HepG2 (cell line): ENCODE results near the gene DPCD.

Source experiments
- CTCF ChIP-seq: sonication (generic); formaldehyde crosslinking; IDR thresholded peaks from 2 replicates; pipeline ENCODE4 v1.5.0; 2020; ENCODE audit warnings: mild to moderate bottlenecking, missing genetic modification reagents, moderate library complexity
- GTF2F1 ChIP-seq: fragments of 150-350 bp; IDR thresholded peaks from 2 replicates; pipeline ENCODE4 v1.6.1; 2014; ENCODE audit warnings: low read length
- POLR2A ChIP-seq, 2 experiments: IDR thresholded peaks; 2 replicates each; pipeline ENCODE4 v1.6.1; 2011; ENCODE audit warnings: low read depth in 2 of 2, low read length in 2 of 2, mild to moderate bottlenecking in 1 of 2, moderate library complexity in 1 of 2; ENCODE audit not compliant: insufficient read depth in 1 of 2
- RELA ChIP-seq: sonication (generic); formaldehyde crosslinking; IDR thresholded peaks from 2 replicates; pipeline ENCODE4 v1.4.0; 2020; ENCODE audit warnings: missing genetic modification reagents
- RFX1 ChIP-seq: fragments of 450-650 bp; IDR thresholded peaks from 2 replicates; pipeline ENCODE4 v1.6.1; 2017
- ZNF329 ChIP-seq: sonication (generic); formaldehyde crosslinking; IDR thresholded peaks from 2 replicates; pipeline ENCODE4 v1.9.0; 2021; ENCODE audit warnings: low read depth, mild to moderate bottlenecking, missing genetic modification reagents
- ZNF343 ChIP-seq: sonication (generic); formaldehyde crosslinking; IDR thresholded peaks from 2 replicates; pipeline ENCODE4 v1.4.0; 2020; ENCODE audit warnings: mild to moderate bottlenecking, missing genetic modification reagents

- TF ChIP-seq ZNF343 (CRISPR knock-in tag), result no peak
- no peak for TF ChIP-seq RELA
- no peak for TF ChIP-seq CTCF (CRISPR knock-in tag)
- TF ChIP-seq POLR2A (IDR thresholded peaks at IDR 0.05; ENCODE audit: insufficient read depth in 1 of 2, low read depth in 2 of 2, low read length in 2 of 2), result no peak
- TF ChIP-seq RFX1, result no peak
- TF ChIP-seq GTF2F1, result no peak
- TF ChIP-seq ZNF329 (CRISPR knock-in tag), result no peak
Measured at GRCh38 chr10:101607124-101607523, 19.0 kb downstream of the DPCD start.
